Fibroblast of lung (primary cell): ENCODE results near the gene NOL4L. TPM values are rescaled to one million over a fixed set of nuclear protein-coding genes. Genes with fewer than 3 reads are reported as not detected.

Experiments used
- DNase-seq, 2 donors: peaks; one replicate each; pipeline versions ENCODE4 v3.0.0 to v3.0.0-alpha.2; 2010; ENCODE audit warnings: low read depth in 2 of 2
- H2AFZ ChIP-seq: 2 replicates; pipeline ENCODE4 v1.5.1; 2012; ENCODE audit warnings: low read length, control low read depth, inconsistent platforms
- H3K27ac ChIP-seq: 2 replicates; pipeline ENCODE4 v1.5.1; 2011; ENCODE audit warnings: low read length, control low read depth; ENCODE audit not compliant: insufficient read depth
- H3K27me3 ChIP-seq: 2 replicates; pipeline ENCODE4 v1.5.1; 2011; ENCODE audit warnings: mild to moderate bottlenecking, low read length; ENCODE audit not compliant: control insufficient read depth, insufficient read depth
- H3K36me3 ChIP-seq: 2 replicates; pipeline ENCODE4 v1.5.1; 2011; ENCODE audit warnings: low read length; ENCODE audit not compliant: control insufficient read depth, insufficient read depth
- H3K4me1 ChIP-seq: 2 replicates; pipeline ENCODE4 v1.5.1; 2011; ENCODE audit warnings: low read length; ENCODE audit not compliant: control insufficient read depth, insufficient read depth; ENCODE audit errors: extremely low read depth
- H3K4me2 ChIP-seq: 2 replicates; pipeline ENCODE4 v1.5.1; 2011; ENCODE audit warnings: low read length, control low read depth; ENCODE audit not compliant: insufficient read depth; ENCODE audit errors: extremely low read depth
- H3K4me3 ChIP-seq, 4 experiments: fragments of 200-600 bp in 1 of 4; sonication (generic) in 1 of 4; replicated peaks in 1 of 4; 2 replicates each; pipeline ENCODE4 v1.5.1; 2011 to 2016; ENCODE audit warnings: low read length in 4 of 4, low read depth in 3 of 4, mild to moderate bottlenecking in 3 of 4, control low read depth in 2 of 4, inconsistent platforms in 1 of 4, mixed read lengths in 1 of 4; ENCODE audit not compliant: insufficient read depth in 1 of 4; ENCODE audit errors: control extremely low read depth in 1 of 4
- H3K79me2 ChIP-seq: 2 replicates; pipeline ENCODE4 v1.5.1; 2012; ENCODE audit warnings: mild to moderate bottlenecking, low read length, inconsistent platforms; ENCODE audit not compliant: control insufficient read depth, insufficient read depth
- H3K9ac ChIP-seq: 2 replicates; pipeline ENCODE4 v1.5.1; 2011; ENCODE audit warnings: mild to moderate bottlenecking, low read length, control low read depth; ENCODE audit not compliant: insufficient read depth
- H3K9me3 ChIP-seq: 2 replicates; pipeline ENCODE4 v1.5.1; 2012; ENCODE audit warnings: low read depth, low read length; ENCODE audit not compliant: control insufficient read depth, insufficient read depth
- H4K20me1 ChIP-seq: 2 replicates; pipeline ENCODE4 v1.5.1; 2011; ENCODE audit warnings: low read length; ENCODE audit not compliant: control insufficient read depth, insufficient read depth; ENCODE audit errors: extremely low read depth
- EZH2 ChIP-seq: IDR thresholded peaks from 2 replicates; pipeline ENCODE4 v1.5.1; 2012; ENCODE audit warnings: low read length, control low read depth, mild to moderate bottlenecking; ENCODE audit errors: missing control alignments
- polyA plus RNA-seq, 2 donors: library from polyadenylated mRNA; depleted of rRNA in 1 of 2; stranded (reverse) in 1 of 2; unstranded in 1 of 2; fragments of >200 nt; gene quantifications; 2 replicates each; pipeline ENCODE4 v1.2.1, GENCODE V29; 2011 to 2012; ENCODE audit warnings: missing spikeins in 1 of 2
- total RNA-seq: library from RNA; depleted of rRNA; stranded (reverse); fragments of >200 nt; gene quantifications from 2 replicates; pipeline ENCODE4 v1.2.1, GENCODE V29; 2014
- TF ChIP-seq, protein P1 (sequence below), 2 donors: IDR thresholded peaks in 1 of 2; conservative IDR thresholded peaks in 1 of 2; 1 replicate in 1 of 2; 2 replicates in 1 of 2; pipeline ENCODE4 v1.5.1; 2011 to 2012; ENCODE audit warnings: low read length in 2 of 2, control low read depth in 1 of 2, inconsistent platforms in 1 of 2, low read depth in 1 of 2, mild to moderate bottlenecking in 1 of 2

NOL4L gene
- total and polyA plus RNA-seq, 2 donors (not counting 1 experiment from before 2014, with no cell fraction given) = 3.2 to 4.0 TPM

DNA sequence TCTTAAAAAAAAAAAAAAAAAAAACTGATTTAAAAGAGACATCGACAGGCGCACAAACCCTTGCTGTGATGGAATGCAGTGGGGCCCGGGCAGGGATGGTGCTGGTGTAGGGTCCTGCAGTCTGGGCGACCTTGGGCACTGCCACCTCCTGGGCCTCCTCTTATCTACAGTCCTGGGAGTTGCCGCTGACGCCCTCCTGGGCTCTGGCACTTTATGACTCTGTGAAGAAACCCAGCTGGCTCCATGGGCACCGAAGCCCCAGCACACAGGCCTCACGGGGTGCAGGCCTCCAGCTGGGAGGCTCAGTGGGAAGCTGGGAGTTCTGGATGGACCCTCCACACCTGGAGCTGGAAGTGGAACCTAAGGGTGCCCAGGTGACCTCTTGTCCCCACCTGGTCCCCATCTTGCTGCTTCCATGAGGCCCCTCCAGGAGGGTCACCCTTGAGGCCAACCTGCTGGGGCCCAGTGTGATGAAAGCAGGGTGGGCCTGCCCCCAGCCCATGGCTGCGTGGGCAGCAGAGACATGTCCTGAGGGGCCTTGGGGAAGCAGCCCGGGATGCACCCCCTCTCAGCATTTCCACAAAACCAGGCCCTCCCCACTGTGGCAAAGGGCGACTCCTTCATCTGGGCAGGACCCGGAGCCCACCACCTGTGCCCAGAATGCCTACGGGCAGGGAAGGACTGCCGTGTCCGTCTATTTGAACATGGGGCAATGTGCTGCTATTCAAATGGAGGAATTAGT, 122.1 kb downstream of the NOL4L start:
- no peaks in the 10 kb centered on the region for H3K79me2 ChIP-seq
- no peak for DNase-seq

DNA sequence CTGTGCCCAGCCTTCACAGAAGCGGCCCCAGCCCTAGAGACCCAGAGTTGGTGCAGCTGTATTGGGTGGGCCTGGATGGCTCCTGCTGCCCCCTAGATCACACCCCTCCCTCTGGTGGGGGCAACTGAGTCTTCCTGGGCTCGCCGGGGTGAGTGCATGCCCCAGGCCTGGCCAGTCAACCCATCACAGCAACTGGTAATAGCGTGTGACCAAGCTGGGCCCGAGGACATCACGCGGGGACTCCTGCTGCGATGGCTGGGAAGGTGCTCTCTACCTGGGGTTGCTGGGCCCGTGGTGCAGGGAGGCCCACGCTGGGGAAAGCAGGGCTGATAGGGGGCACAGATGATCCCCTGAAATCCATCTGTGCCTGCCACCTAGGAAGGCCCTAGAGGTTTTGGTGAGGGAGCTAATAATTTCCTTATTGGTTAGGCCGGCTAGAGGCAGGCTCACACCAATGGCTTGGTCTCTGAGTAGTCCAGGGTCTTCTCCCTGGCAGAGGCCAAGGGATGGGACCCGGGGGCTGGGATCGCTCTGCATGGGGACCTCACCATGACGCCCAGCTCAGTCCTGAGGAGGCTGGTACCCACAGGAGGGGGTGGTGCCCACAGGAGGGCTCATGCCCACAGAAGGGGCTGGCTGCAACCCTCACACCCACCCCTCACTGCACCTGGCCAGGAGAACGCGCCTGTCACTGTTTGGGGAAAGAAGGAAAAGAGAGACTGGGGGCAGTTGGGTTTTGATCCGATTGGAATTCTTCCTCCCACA, 123.1 kb downstream of the NOL4L start:
- H4K20me1 ChIP-seq = no peaks in the 10 kb centered on the region
- no peak overlapping the region for H3K4me2 ChIP-seq
- no peaks in the 10 kb centered on the region for H3K27me3 ChIP-seq
- H3K9me3 ChIP-seq = no peaks in the 10 kb centered on the region
- no peak for TF ChIP-seq EZH2
- TF ChIP-seq, protein P1, sequence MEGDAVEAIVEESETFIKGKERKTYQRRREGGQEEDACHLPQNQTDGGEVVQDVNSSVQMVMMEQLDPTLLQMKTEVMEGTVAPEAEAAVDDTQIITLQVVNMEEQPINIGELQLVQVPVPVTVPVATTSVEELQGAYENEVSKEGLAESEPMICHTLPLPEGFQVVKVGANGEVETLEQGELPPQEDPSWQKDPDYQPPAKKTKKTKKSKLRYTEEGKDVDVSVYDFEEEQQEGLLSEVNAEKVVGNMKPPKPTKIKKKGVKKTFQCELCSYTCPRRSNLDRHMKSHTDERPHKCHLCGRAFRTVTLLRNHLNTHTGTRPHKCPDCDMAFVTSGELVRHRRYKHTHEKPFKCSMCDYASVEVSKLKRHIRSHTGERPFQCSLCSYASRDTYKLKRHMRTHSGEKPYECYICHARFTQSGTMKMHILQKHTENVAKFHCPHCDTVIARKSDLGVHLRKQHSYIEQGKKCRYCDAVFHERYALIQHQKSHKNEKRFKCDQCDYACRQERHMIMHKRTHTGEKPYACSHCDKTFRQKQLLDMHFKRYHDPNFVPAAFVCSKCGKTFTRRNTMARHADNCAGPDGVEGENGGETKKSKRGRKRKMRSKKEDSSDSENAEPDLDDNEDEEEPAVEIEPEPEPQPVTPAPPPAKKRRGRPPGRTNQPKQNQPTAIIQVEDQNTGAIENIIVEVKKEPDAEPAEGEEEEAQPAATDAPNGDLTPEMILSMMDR (conservative IDR thresholded peaks at IDR 0.05 in 1 of 2, IDR thresholded peaks at IDR 0.05 in 1 of 2; ENCODE audit: low read depth in 1 of 2, low read length in 2 of 2) = no peak
- no peak overlapping the region for H3K9ac ChIP-seq
- no peak for DNase-seq
- no peak overlapping the region for H2AFZ ChIP-seq
- no peak overlapping the region for H3K4me3 ChIP-seq
- H3K27ac ChIP-seq = no peak overlapping the region
- peaks cover 11% of the 10 kb centered on the region for H3K4me1 ChIP-seq
- no peaks in the 10 kb centered on the region for H3K79me2 ChIP-seq
- H3K36me3 ChIP-seq = peaks cover 1% of the 10 kb centered on the region

More for the DNA sequence above, 122.1 kb downstream of the NOL4L start:
- Histone ChIP-seq H3K36me3 (peaks cover 1% of the 10 kb centered on the region), H3K27me3 (no peaks in the 10 kb centered on the region), H2AFZ (no peak overlapping the region), H4K20me1 (no peaks in the 10 kb centered on the region), H3K9ac (no peak overlapping the region), H3K27ac (no peak overlapping the region), H3K9me3 (no peaks in the 10 kb centered on the region), H3K4me1 (peaks cover 11% of the 10 kb centered on the region), H3K4me2 (no peak overlapping the region), H3K4me3 (no peak overlapping the region)
- TF ChIP-seq EZH2 = no peak
- TF ChIP-seq, protein P1 (conservative IDR thresholded peaks at IDR 0.05 in 1 of 2, IDR thresholded peaks at IDR 0.05 in 1 of 2; ENCODE audit: low read depth in 1 of 2, low read length in 2 of 2) = no peak

DNA sequence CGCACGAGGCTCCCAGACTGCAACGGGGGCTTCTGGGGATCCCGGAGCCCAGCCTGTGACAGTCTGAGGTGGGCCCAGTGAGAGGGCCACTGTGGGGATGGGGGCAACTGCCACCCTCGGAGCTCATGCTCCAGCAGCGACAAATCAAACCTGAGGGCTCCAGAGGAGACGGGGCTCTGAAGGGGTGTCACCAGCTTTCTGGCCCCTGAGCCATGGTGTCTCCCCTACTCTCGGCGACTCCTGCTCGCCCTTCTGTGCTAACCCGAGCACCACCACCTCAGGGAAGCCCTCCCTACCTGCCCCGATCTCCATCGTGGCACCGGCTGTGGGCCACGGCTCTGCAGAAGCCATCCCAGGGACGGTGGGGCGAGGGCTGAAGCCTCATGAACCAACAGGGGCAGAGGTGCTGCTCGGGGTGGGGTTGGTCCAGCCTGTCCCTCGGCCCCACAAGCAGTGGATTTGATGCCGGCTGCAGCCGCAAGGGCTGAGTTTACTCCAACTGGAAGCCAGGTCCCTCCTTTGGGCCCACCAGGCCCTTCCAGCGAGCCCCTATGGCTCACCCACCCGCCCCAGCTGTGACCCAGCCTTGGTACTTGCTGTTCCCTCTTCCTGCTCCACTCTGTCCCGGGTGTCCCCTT, 124.3 kb downstream of the NOL4L start:
- no peak for DNase-seq
- H3K27ac ChIP-seq = no peak overlapping the region
- no peaks in the 10 kb centered on the region for H3K9me3 ChIP-seq
- TF ChIP-seq, protein P1 (conservative IDR thresholded peaks at IDR 0.05 in 1 of 2, IDR thresholded peaks at IDR 0.05 in 1 of 2; ENCODE audit: low read depth in 1 of 2, low read length in 2 of 2) = no peak
- TF ChIP-seq EZH2 = no peak
- H3K4me3 ChIP-seq = no peak overlapping the region
- H2AFZ ChIP-seq = no peak overlapping the region
- H3K4me1 ChIP-seq = peaks cover 11% of the 10 kb centered on the region
- no peaks in the 10 kb centered on the region for H4K20me1 ChIP-seq
- H3K9ac ChIP-seq = no peak overlapping the region
- no peaks in the 10 kb centered on the region for H3K27me3 ChIP-seq
- no peak overlapping the region for H3K4me2 ChIP-seq
- H3K79me2 ChIP-seq = no peaks in the 10 kb centered on the region
- H3K36me3 ChIP-seq = peaks cover 1% of the 10 kb centered on the region
